ENCODE data around the gene ZNF532. TPM values are rescaled to one million over a fixed set of nuclear protein-coding genes. Genes with fewer than 3 reads are reported as not detected.

The ZNF532 gene
- total RNA-seq, 4 donors from 2014 or later = 98.7 to 125 (median 113) TPM

DNA sequence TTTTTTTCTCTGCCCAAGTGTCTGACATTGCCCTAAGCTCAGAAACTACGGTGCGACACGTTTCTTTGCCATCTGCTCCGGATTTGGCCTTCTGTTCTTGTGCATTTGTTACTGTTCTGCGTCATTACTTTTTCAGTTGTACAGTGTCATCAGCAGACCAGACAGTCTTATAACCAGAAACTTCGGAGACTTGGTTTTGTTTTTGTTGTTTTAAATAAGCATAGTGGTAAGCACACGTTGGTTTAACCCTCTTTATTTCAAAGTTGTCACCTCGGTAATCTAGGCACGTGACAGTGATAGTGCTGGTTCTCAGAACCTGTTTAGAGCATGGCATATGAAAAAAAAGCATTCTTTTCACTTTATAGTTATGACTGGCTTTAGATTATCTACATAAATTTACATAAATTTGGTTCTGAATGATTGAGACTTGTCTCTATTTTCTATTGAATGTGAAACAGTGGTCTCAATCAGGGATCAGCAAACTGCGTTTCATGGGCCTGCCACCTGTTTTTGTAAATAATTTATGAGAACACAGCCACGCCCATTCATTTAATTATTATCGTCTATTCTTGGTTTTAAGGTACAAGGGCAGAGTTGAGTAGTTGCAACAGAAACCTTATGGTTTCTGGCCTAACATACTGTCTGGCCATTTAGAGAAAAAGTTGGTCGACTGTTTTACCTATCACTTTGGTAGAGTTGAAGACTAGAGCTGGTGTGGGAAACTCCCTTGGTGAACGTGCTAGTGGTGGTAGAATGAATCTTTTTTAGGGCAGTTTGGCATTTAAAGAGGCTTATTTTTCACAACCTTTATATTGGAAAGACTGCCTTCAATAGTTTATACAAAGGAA is 106.5 kb downstream of the ZNF532 start:
- no peaks in the 10 kb centered on the region for H3K9me3 ChIP-seq
- H3K27me3 ChIP-seq = no peaks in the 10 kb centered on the region
- DNase-seq (ENCODE audit: low spot score in 2 of 2) = no peak
- H3K36me3 ChIP-seq = peaks cover 0 to 65% (median 0%) of the 10 kb centered on the region in 3 donors
- 88% methylated on average over 14 of the region's 14 CpGs for WGBS, 2 donors
- no peak overlapping the region for H3K27ac ChIP-seq
- H3K4me1 ChIP-seq = peaks cover 0 to 35% (median 5%) of the 10 kb centered on the region in 4 donors
- TF ChIP-seq POLR2A (IDR thresholded peaks at IDR 0.05) = no peak
- H3K4me3 ChIP-seq = no peak overlapping the region

DNA sequence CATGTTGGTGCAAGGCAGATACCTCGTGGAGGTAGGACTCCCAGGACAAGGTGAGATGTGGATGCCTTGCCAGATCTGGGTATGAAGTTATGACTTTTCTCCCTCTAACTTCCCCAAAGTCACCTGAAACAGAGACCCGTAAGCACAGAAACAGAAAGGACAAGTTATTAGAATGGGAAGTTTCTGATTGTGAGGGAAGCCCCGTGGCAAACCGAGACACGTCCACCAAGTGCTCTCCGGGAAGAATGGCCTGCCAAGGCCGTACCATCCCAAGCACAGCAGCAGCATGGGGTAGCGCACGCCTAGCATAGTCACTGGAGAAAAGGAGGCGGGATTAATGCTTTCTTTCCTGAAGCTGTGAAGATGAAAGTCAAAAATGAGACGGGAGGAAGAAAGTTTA is 110.6 kb downstream of the ZNF532 start:
- no peak for TF ChIP-seq POLR2A (IDR thresholded peaks at IDR 0.05)
- TF ChIP-seq, protein P1, sequence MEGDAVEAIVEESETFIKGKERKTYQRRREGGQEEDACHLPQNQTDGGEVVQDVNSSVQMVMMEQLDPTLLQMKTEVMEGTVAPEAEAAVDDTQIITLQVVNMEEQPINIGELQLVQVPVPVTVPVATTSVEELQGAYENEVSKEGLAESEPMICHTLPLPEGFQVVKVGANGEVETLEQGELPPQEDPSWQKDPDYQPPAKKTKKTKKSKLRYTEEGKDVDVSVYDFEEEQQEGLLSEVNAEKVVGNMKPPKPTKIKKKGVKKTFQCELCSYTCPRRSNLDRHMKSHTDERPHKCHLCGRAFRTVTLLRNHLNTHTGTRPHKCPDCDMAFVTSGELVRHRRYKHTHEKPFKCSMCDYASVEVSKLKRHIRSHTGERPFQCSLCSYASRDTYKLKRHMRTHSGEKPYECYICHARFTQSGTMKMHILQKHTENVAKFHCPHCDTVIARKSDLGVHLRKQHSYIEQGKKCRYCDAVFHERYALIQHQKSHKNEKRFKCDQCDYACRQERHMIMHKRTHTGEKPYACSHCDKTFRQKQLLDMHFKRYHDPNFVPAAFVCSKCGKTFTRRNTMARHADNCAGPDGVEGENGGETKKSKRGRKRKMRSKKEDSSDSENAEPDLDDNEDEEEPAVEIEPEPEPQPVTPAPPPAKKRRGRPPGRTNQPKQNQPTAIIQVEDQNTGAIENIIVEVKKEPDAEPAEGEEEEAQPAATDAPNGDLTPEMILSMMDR (IDR thresholded peaks at IDR 0.05) = no peak
- TF ChIP-seq EP300 (IDR thresholded peaks at IDR 0.05) = no peak
- Histone ChIP-seq H3K27me3 (no peaks in the 10 kb centered on the region), H3K36me3 (peaks cover 0 to 56% (median 0%) of the 10 kb centered on the region in 3 donors), H3K9me3 (no peaks in the 10 kb centered on the region), H3K4me1 (peaks cover 0 to 40% (median 7%) of the 10 kb centered on the region in 4 donors), H3K27ac (peak overlapping the region in 3 of 4 donors; percentile 31 to 69 (median 65)), H3K4me3 (no peak overlapping the region)
- DNase-seq (ENCODE audit: low spot score in 2 of 2) = no peak
- WGBS, 2 donors = 34 to 48% methylated on average over 11 of the region's 11 CpGs

DNA sequence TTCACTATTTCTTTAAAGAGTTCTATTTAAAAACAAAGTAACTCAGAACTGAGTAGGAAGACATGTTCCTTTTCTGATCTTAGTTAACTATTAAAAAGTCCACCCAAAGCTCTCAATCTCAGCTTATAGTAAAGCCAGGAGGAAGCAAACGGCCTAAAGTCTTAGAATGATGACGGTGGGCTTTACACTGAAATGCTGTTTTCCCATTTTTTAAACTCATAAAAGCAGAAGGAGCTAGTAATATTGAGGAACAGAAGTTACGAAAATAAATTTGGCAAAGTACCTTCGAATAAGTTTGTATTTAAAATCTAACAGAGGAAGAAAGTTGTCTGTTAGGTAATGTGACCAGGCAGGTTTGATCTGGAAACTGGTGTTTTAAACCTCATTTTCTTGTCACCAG is 111.1 kb downstream of the ZNF532 start:
- Histone ChIP-seq H3K36me3 (peaks cover 0 to 56% (median 0%) of the 10 kb centered on the region in 3 donors), H3K4me3 (no peak overlapping the region), H3K9me3 (no peaks in the 10 kb centered on the region), H3K27me3 (no peaks in the 10 kb centered on the region), H3K4me1 (peaks cover 0 to 43% (median 7%) of the 10 kb centered on the region in 4 donors), H3K27ac (peak overlapping the region in 3 of 4 donors; percentile 31 to 69 (median 65))
- TF ChIP-seq POLR2A (IDR thresholded peaks at IDR 0.05) = no peak
- TF ChIP-seq, protein P1 (IDR thresholded peaks at IDR 0.05) = no peak
- TF ChIP-seq EP300 (IDR thresholded peaks at IDR 0.05) = no peak
- WGBS, 2 donors = 48 to 56% methylated on average over 4 of the region's 4 CpGs
- no peak for DNase-seq (ENCODE audit: low spot score in 2 of 2)

DNA sequence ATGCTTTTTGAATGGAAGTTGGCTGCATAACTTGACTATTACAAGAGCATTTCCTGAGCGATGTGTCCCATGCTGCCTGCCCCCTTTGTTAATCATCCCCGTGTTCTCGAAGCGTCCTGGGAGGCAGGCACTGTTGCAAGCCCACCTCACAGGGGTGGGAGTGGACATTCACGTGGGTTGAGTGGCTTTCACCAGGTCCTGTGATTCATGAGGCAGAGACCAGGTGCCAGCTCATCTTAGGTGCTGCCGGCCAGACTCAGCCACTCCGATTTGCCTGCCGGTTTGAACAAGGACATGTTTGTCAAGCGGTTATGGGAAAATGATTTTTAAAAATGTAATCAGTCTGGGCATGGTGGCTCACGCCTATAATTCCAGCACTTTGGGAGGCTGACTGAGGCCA is 112.5 kb downstream of the ZNF532 start:
- H3K9me3 ChIP-seq = no peaks in the 10 kb centered on the region
- peaks cover 0 to 43% (median 7%) of the 10 kb centered on the region in 4 donors for H3K4me1 ChIP-seq
- H3K27me3 ChIP-seq = no peaks in the 10 kb centered on the region
- H3K4me3 ChIP-seq = no peak overlapping the region
- 73 to 77% methylated on average over 10 of the region's 10 CpGs for whole genome bisulfite sequencing, 2 donors
- no peak for DNase-seq (ENCODE audit: low spot score in 2 of 2)
- TF ChIP-seq, protein P1 (IDR thresholded peaks at IDR 0.05) = no peak
- no peak for TF ChIP-seq EP300 (IDR thresholded peaks at IDR 0.05)
- no peak for TF ChIP-seq POLR2A (IDR thresholded peaks at IDR 0.05)
- peaks cover 0 to 56% (median 0%) of the 10 kb centered on the region in 3 donors for H3K36me3 ChIP-seq
- peak overlapping the region in 1 of 4 donors; percentile 15 for H3K27ac ChIP-seq

DNA sequence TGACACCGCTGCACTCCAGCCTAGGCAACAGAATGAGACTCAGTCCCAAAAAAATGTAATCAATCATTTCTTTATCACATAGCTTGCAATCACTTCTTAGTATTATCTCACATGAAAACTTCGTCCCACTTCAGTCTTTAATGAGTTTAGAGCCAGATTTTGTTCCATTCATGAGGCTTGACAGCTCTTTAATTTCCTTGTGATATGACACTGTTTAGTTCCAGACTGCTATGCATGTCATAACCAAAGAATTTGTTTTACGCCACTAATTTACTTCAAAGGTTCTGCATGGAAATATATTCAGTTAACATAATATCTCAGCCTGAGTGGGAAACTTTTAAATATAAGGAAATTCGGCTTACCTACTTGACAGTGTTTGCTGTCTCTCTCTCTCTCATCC is 113.1 kb downstream of the ZNF532 start:
- H3K36me3 ChIP-seq = peaks cover 0 to 61% (median 0%) of the 10 kb centered on the region in 3 donors
- no peak overlapping the region for H3K27ac ChIP-seq
- DNase-seq (ENCODE audit: low spot score in 2 of 2) = no peak
- no peaks in the 10 kb centered on the region for H3K9me3 ChIP-seq
- no peaks in the 10 kb centered on the region for H3K27me3 ChIP-seq
- WGBS, 2 donors = 68 to 72% methylated on average over 4 of the region's 4 CpGs
- peaks cover 0 to 43% (median 7%) of the 10 kb centered on the region in 4 donors for H3K4me1 ChIP-seq
- TF ChIP-seq, protein P1 (IDR thresholded peaks at IDR 0.05) = no peak
- TF ChIP-seq POLR2A (IDR thresholded peaks at IDR 0.05) (no peak), EP300 (IDR thresholded peaks at IDR 0.05) (no peak)
- H3K4me3 ChIP-seq = no peak overlapping the region

Measured in tibial nerve (tissue), 4 donors.